IMR-90 (cell line): ENCODE results near the gene SCYGR7.

Experiments used
- RCOR1 ChIP-seq: IDR thresholded peaks from 2 replicates; pipeline ENCODE4 v1.6.1; 2012; ENCODE audit warnings: mild to moderate bottlenecking, low read length, improper control_type of control experiment; ENCODE audit not compliant: insufficient replicate concordance
- TF ChIP-seq, protein P1 (sequence below): conservative IDR thresholded peaks from 2 replicates; pipeline ENCODE4 v1.5.1; 2012; ENCODE audit warnings: mild to moderate bottlenecking, low read depth, low read length, improper control_type of control experiment

DNA sequence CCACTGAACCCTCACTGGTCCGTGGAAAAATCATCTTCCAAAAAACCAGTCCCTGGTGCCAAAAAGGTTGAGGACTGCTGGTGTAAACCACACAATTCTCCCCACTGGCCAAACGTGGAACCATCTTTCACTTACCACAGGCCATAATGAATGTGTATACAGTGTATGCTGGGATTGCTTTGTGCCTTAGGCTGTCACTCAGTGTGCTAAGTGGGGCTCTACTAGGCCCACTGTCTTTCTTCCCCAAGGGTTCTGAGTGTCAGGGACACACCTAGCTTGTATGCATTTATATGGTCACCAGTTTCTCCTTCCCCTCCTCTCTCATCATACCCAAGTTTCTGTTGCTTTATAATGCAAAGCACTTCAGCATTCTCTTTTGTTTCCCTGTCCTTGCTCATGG lies 44.8 kb downstream of the SCYGR7 start:
- TF ChIP-seq RCOR1, result no peak
- TF ChIP-seq, protein P1, sequence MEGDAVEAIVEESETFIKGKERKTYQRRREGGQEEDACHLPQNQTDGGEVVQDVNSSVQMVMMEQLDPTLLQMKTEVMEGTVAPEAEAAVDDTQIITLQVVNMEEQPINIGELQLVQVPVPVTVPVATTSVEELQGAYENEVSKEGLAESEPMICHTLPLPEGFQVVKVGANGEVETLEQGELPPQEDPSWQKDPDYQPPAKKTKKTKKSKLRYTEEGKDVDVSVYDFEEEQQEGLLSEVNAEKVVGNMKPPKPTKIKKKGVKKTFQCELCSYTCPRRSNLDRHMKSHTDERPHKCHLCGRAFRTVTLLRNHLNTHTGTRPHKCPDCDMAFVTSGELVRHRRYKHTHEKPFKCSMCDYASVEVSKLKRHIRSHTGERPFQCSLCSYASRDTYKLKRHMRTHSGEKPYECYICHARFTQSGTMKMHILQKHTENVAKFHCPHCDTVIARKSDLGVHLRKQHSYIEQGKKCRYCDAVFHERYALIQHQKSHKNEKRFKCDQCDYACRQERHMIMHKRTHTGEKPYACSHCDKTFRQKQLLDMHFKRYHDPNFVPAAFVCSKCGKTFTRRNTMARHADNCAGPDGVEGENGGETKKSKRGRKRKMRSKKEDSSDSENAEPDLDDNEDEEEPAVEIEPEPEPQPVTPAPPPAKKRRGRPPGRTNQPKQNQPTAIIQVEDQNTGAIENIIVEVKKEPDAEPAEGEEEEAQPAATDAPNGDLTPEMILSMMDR, result no peak
